Mesothelial cell of epicardium (in vitro differentiated cells): ENCODE results near the gene THEMIS2. TPM values are rescaled to one million over a fixed set of nuclear protein-coding genes. Genes with fewer than 3 reads are reported as not detected.
"Not testable (repeated sequence)": the region's sequence is repeated elsewhere in the genome, so short reads cannot be mapped to it uniquely, and the experiment has no call there.

Experiments
- DNase-seq, 2 experiments: peaks; one replicate each; pipeline ENCODE4 v3.0.0; 2021; ENCODE audit warnings: low spot score in 2 of 2; ENCODE audit not compliant: unreplicated experiment in 2 of 2
- H3K27ac Mint-ChIP-seq: 2 replicates; pipeline ENCODE4 v1.8.0; 2021; ENCODE audit warnings: mixed read lengths
- H3K27me3 Mint-ChIP-seq: 2 replicates; pipeline ENCODE4 v1.8.0; 2021; ENCODE audit warnings: low read depth, mixed read lengths
- H3K36me3 Mint-ChIP-seq: 2 replicates; pipeline ENCODE4 v1.8.0; 2021; ENCODE audit warnings: mixed read lengths
- H3K4me1 Mint-ChIP-seq: 2 replicates; pipeline ENCODE4 v1.8.0; 2021; ENCODE audit warnings: mixed read lengths
- H3K4me3 Mint-ChIP-seq: 2 replicates; pipeline ENCODE4 v1.8.0; 2021; ENCODE audit warnings: mild to moderate bottlenecking, moderate library complexity, mixed read lengths
- H3K9me3 Mint-ChIP-seq: 2 replicates; pipeline ENCODE4 v1.8.0; 2021; ENCODE audit warnings: mixed read lengths
- CTCF ChIP-seq: fragments of 200-600 bp; sonication (generic); IDR thresholded peaks from one replicate; pipeline ENCODE4 v1.5.0; 2021; ENCODE audit warnings: antibody characterized with exemption; ENCODE audit not compliant: unreplicated experiment
- total RNA-seq: library from RNA; stranded (reverse); gene quantifications from 3 replicates; pipeline ENCODE4 v1.2.1, GENCODE V29; 2021

THEMIS2 gene
- total RNA-seq, 1 donor from 2014 or later: 0.63 TPM

GRCh38 chr1:27864264-27864895, 8.0 kb upstream of the THEMIS2 start:
- TF ChIP-seq CTCF: no peak
- no peak for DNase-seq
- Mint-ChIP-seq H3K9me3 (no peaks in the 10 kb centered on the region), H3K27me3 (no peaks in the 10 kb centered on the region), H3K4me1 (peaks cover 8% of the 10 kb centered on the region), H3K36me3 (no peaks in the 10 kb centered on the region), H3K27ac (peak overlapping the region; percentile 80), H3K4me3 (no peak overlapping the region)

GRCh38 chr1:27865821-27866220, 6.5 kb upstream of the THEMIS2 start:
- Mint-ChIP-seq H3K36me3 (no peaks in the 10 kb centered on the region), H3K9me3 (no peaks in the 10 kb centered on the region), H3K27ac (no peak overlapping the region), H3K27me3 (no peaks in the 10 kb centered on the region), H3K4me3 (no peak overlapping the region), H3K4me1 (peaks cover 8% of the 10 kb centered on the region)
- DNase-seq: no peak
- TF ChIP-seq CTCF: no peak

GRCh38 chr1:27868556-27868931, 3.8 kb upstream of the THEMIS2 start:
- H3K27me3 Mint-ChIP-seq: peaks cover 11% of the 10 kb centered on the region
- no peaks in the 10 kb centered on the region for H3K36me3 Mint-ChIP-seq
- DNase-seq: no peak
- no peak overlapping the region for H3K27ac Mint-ChIP-seq
- TF ChIP-seq CTCF: no peak
- no peaks in the 10 kb centered on the region for H3K9me3 Mint-ChIP-seq
- peaks cover 13% of the 10 kb centered on the region for H3K4me1 Mint-ChIP-seq
- H3K4me3 Mint-ChIP-seq: no peak overlapping the region

- Mint-ChIP-seq H3K27ac (no peak overlapping the region), H3K9me3 (no peaks in the 10 kb centered on the region), H3K27me3 (peaks cover 14% of the 10 kb centered on the region), H3K4me3 (no peak overlapping the region), H3K36me3 (no peaks in the 10 kb centered on the region), H3K4me1 (peaks cover 12% of the 10 kb centered on the region)
- TF ChIP-seq CTCF: no peak
- DNase-seq: no peak
These were observed 3.2 kb upstream of the THEMIS2 start for GRCh38 chr1:27868932-27869718.

GRCh38 chr1:27869719-27870085, 2.6 kb upstream of the THEMIS2 start:
- H3K27me3 Mint-ChIP-seq: peaks cover 14% of the 10 kb centered on the region

GRCh38 chr1:27871076-27871475, 1.3 kb upstream of the THEMIS2 start:
- not testable (repeated sequence) for H3K36me3 Mint-ChIP-seq, DNase-seq, H3K27ac Mint-ChIP-seq, H3K4me3 Mint-ChIP-seq, H3K9me3 Mint-ChIP-seq
- peaks cover 16% of the 10 kb centered on the region for H3K27me3 Mint-ChIP-seq
- peaks cover 11% of the 10 kb centered on the region for H3K4me1 Mint-ChIP-seq

More at GRCh38 chr1:27869719-27870085, 2.6 kb upstream of the THEMIS2 start:
- H3K27ac Mint-ChIP-seq: no peak overlapping the region
- no peak for DNase-seq
- H3K4me3 Mint-ChIP-seq: no peak overlapping the region
- H3K9me3 Mint-ChIP-seq: no peaks in the 10 kb centered on the region
- peaks cover 11% of the 10 kb centered on the region for H3K4me1 Mint-ChIP-seq
- no peaks in the 10 kb centered on the region for H3K36me3 Mint-ChIP-seq
- TF ChIP-seq CTCF: no peak
